GM21529 (cell line): ENCODE data around the gene PRRX1.

Source experiments
- ATAC-seq: cut with Tn5 transposase; IDR thresholded peaks from one replicate; pipeline ENCODE4 v1.9.1; 2021; ENCODE audit not compliant: unreplicated experiment

Gene PRRX1

DNA sequence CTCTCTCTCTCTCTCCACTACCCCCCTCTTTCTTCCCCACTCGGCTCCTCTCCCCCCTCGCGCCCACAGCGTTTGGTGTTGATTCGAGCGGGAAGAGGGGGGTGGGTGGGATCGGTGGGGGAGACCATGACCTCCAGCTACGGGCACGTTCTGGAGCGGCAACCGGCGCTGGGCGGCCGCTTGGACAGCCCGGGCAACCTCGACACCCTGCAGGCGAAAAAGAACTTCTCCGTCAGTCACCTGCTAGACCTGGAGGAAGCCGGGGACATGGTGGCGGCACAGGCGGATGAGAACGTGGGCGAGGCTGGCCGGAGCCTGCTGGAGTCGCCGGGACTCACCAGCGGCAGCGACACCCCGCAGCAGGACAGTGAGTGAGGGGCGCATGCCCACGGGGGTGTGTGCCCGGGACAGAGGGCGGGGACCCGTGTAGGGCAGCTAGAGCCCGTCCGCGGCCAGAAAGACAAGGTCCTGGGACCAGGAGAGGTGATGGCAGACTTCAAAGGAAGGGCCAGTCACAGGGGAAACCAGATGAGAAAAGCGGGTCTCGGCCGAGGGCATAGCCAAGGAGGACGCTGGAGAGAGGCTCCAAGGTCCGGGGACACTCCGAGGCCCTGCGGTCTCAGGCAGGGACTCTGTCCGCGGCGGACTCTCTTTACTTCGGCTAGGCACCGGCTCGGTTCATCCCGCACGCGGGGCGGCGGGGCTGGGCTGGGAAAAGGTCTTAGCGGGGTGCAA lies at the start of gene PRRX1:
TSS of gene PRRX1 (plus strand) at position 39 of the 735 bp plus-strand sequence. CDS start at position 127, 88 bp downstream.
- ATAC-seq = no peak

- ATAC-seq = no peak
Measured at GRCh38 chr1:170617591-170618330, 46.2 kb upstream of the PRRX1 start.

DNA sequence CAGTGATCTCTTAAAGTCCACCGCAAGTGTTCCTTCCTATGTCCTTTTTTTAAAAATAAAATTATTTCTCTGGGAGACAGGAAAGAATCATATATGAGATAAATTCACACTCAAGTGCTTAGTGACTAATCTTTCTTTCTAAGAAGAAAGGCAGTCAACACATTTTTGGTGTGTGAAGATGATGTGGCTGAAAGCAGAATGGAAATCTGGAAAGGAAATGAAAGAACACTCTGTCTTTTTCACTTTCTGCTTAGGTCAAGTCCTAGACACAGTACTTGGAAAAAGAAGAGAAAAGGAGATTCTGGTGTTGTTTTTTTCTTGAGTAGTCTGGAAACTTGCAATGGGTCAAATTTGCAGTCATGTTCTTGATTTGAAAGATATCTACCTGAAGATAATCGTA lies 45.5 kb upstream of the PRRX1 start:
- ATAC-seq = no peak

DNA sequence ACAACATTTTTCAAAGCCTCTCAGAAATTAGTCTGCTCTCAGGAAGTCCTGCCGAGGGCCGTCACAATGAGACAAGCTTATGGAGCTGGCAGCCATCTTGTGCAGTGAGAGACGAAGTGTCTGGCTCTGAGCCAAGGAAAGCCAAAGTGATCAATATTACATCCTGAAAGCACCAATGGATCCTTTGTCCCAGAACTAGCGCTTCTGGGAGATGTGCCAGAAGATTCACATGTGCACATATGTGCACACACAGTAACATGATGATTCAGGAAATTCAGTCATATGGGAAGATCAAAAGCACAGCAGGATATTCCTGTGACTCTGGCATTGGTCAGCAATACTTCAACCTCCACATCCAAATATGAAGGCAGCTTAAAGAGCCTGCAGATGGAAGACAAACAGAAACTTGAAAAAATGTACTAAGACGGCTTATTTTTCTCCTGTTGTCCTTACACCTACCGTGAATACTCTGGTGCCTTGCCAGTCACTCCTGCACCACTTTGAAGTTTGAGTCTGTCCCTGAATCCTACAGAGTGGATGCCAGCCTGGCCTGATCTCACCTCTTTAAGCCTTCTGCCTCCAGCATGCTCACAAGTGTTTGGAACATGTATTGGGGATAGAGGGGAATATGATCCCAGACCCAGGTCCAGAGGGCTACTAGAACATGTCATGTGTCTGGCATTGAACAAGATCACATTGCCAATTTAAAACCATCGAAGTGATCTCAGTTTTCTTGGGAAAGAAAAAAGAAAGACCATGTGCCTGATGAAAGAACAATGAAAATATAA lies 44.5 kb upstream of the PRRX1 start:
- no peak for ATAC-seq

DNA sequence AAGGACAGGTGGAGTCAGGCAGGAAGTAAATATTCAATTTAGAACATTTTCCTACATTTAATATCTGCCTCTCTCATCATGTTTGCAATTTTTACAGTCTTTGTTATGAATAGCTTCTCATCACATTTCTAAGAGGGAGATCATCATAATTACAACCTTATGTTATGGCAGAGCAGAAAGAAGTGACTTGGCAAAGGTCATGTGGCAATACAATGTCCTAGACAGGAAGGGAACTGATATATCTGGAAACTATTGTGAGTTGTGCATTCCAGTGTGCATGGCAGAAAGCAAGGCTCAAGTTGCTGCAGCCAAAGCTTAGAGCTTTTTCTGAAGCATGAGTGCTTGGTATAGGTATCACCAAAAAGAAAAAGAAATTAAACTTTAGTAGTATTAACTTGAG lies 43.8 kb upstream of the PRRX1 start:
- no peak for ATAC-seq

GRCh38 chr1:170623171-170623570 lies 40.8 kb upstream of the PRRX1 start:
- no peak for ATAC-seq

DNA sequence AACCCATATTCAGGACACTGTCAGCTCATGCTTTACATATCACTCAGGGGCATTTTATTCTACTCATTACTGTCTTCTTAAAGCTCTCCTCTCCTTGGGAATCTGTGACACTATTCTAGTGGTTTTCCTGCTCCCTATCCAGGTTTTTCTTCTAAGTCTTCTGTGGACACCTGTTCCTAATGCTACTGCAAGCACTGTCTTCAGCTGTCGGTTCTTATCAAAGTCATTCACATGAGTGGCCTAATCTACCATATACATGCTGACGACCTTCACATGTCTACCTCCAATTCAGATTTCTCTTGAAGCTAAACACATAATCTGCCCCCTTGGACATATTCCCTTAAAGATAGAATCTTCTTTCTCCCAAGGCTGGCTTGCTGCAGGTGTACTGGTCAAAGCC lies 39.8 kb upstream of the PRRX1 start:
- no peak for ATAC-seq

GRCh38 chr1:170630977-170631376 lies 33.0 kb upstream of the PRRX1 start:
- ATAC-seq = no peak

GRCh38 chr1:170634293-170634692 lies 29.6 kb upstream of the PRRX1 start:
- ATAC-seq = no peak

DNA sequence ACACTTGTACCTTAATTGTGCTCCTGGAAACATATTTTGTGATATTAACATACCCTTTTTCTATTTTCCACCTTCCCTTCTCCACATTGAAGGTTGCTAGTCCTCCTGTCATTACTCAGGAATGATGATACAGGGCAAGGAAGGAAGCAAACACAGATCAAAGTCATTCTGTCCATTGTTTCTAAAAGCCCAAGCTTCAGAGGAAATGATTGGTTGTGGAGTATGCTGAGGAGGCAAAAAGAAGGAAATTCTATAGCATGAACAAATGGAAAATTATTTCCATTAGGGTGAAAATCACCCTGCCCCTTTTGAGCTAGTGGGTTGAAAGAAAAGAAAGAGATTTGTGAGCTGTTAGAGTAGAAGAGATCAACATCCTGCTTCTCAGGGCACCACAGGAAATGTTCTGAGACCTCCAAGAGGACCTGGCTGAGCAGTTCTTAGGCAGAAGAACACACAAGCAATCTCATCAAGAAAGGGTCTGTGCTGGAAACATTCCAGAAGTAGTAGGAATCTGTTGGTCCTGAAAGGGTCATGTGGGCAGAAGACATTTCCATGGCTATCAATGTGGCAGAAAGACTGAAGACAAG lies 29.0 kb upstream of the PRRX1 start:
- no peak for ATAC-seq

GRCh38 chr1:170640581-170640980 lies 23.4 kb upstream of the PRRX1 start:
- ATAC-seq = no peak

- no peak for ATAC-seq
Measured at GRCh38 chr1:170657275-170657853, 6.6 kb upstream of the PRRX1 start.

- ATAC-seq = no peak
Measured at GRCh38 chr1:170659399-170660035, 4.4 kb upstream of the PRRX1 start.

GRCh38 chr1:170660281-170660713 lies 3.6 kb upstream of the PRRX1 start:
- ATAC-seq = no peak

- ATAC-seq = no peak
Measured at GRCh38 chr1:170660871-170661645, 2.9 kb upstream of the PRRX1 start.

- no peak for ATAC-seq
Measured at GRCh38 chr1:170661646-170662411, 2.1 kb upstream of the PRRX1 start.

GRCh38 chr1:170662561-170663403 lies 1.1 kb upstream of the PRRX1 start:
- no peak for ATAC-seq
